HepG2 (cell line): ENCODE results near the gene NIN. TPM values are rescaled to one million over a fixed set of nuclear protein-coding genes. Genes with fewer than 3 reads are reported as not detected.

Experiments used
- BCL6 ChIP-seq: IDR thresholded peaks from 2 replicates; pipeline ENCODE4 v1.6.1; 2016; ENCODE audit warnings: missing genetic modification reagents, missing compliant biosample characterization
- CHD4 ChIP-seq: fragments of 200-600 bp; sonication (generic); IDR thresholded peaks from 2 replicates; pipeline ENCODE4 v1.7.0; 2017; ENCODE audit warnings: mild to moderate bottlenecking, low read length, borderline replicate concordance
- ETV5 ChIP-seq: IDR thresholded peaks from 2 replicates; pipeline ENCODE4 v1.6.1; 2018; ENCODE audit warnings: missing biosample characterization, missing genetic modification reagents, inconsistent platforms, borderline replicate concordance
- FOXP1 ChIP-seq, 2 experiments: fragments of 450-650 bp in 1 of 2; IDR thresholded peaks; 2 replicates each; pipeline ENCODE4 v1.6.1; 2017 to 2018; ENCODE audit warnings: antibody characterized with exemption in 1 of 2
- HIVEP1 ChIP-seq: sonication (generic); formaldehyde crosslinking; IDR thresholded peaks from 2 replicates; pipeline ENCODE4 v1.4.0; 2020; ENCODE audit warnings: mild to moderate bottlenecking, missing genetic modification reagents
- HNF4A ChIP-seq: sonication (generic); formaldehyde crosslinking; IDR thresholded peaks from 2 replicates; pipeline ENCODE4 v1.4.0; 2020; ENCODE audit warnings: missing genetic modification reagents
- IKZF1 ChIP-seq: fragments of 450-650 bp; IDR thresholded peaks from 2 replicates; pipeline ENCODE4 v1.7.1; 2016
- KLF13 ChIP-seq: sonication (generic); formaldehyde crosslinking; IDR thresholded peaks from 2 replicates; pipeline ENCODE4 v1.4.0; 2020; ENCODE audit warnings: mild to moderate bottlenecking, missing genetic modification reagents
- KMT2B ChIP-seq: IDR thresholded peaks from 2 replicates; pipeline ENCODE4 v1.6.1; 2016; ENCODE audit warnings: missing genetic modification reagents, missing compliant biosample characterization
- MEIS1 ChIP-seq: sonication (generic); formaldehyde crosslinking; IDR thresholded peaks from 2 replicates; pipeline ENCODE4 v1.9.0; 2021; ENCODE audit warnings: mild to moderate bottlenecking, missing genetic modification reagents, moderate library complexity, borderline replicate concordance
- NFKB2 ChIP-seq: sonication (generic); formaldehyde crosslinking; IDR thresholded peaks from 2 replicates; pipeline ENCODE4 v1.4.0; 2020; ENCODE audit warnings: missing genetic modification reagents, borderline replicate concordance
- NR3C1 ChIP-seq: sonication (generic); formaldehyde crosslinking; IDR thresholded peaks from 2 replicates; pipeline ENCODE4 v1.4.0; 2020; ENCODE audit warnings: missing genetic modification reagents
- SKI ChIP-seq: fragments of 450-650 bp; IDR thresholded peaks from one replicate; pipeline ENCODE4 v1.6.1; 2018; ENCODE audit warnings: mild to moderate bottlenecking; ENCODE audit not compliant: partially characterized antibody
- SOX6 ChIP-seq, 2 experiments: fragments of 450-650 bp in 1 of 2; sonication (generic) in 1 of 2; formaldehyde crosslinking in 1 of 2; IDR thresholded peaks; 2 replicates each; pipeline versions ENCODE4 v1.4.0 to v1.6.1; 2017 to 2020; ENCODE audit warnings: antibody characterized with exemption in 1 of 2, mild to moderate bottlenecking in 1 of 2, missing genetic modification reagents in 1 of 2
- TFDP2 ChIP-seq: sonication (generic); formaldehyde crosslinking; IDR thresholded peaks from 2 replicates; pipeline ENCODE4 v1.4.0; 2020; ENCODE audit warnings: missing genetic modification reagents
- ZNF160 ChIP-seq: sonication (generic); formaldehyde crosslinking; IDR thresholded peaks from 2 replicates; pipeline ENCODE4 v1.8.0; 2022; ENCODE audit warnings: mild to moderate bottlenecking, inconsistent platforms, missing genetic modification reagents
- ZNF205 ChIP-seq: IDR thresholded peaks from 2 replicates; pipeline ENCODE4 v1.6.1; 2018; ENCODE audit warnings: missing biosample characterization, missing genetic modification reagents
- ZNF232 ChIP-seq: sonication (generic); formaldehyde crosslinking; IDR thresholded peaks from 2 replicates; pipeline ENCODE4 v1.4.0; 2020; ENCODE audit warnings: missing genetic modification reagents, borderline replicate concordance
- ZNF337 ChIP-seq: sonication (generic); formaldehyde crosslinking; IDR thresholded peaks from 2 replicates; pipeline ENCODE4 v1.5.1; 2020; ENCODE audit warnings: missing genetic modification reagents, low read depth, mild to moderate bottlenecking, borderline replicate concordance
- ZNF446 ChIP-seq: sonication (generic); formaldehyde crosslinking; IDR thresholded peaks from 2 replicates; pipeline ENCODE4 v1.5.0; 2020; ENCODE audit warnings: mild to moderate bottlenecking, missing genetic modification reagents
- ZNF549 ChIP-seq: sonication (generic); formaldehyde crosslinking; IDR thresholded peaks from 2 replicates; pipeline ENCODE4 v1.5.0; 2020; ENCODE audit warnings: missing genetic modification reagents
- ZNF710 ChIP-seq: sonication (generic); formaldehyde crosslinking; IDR thresholded peaks from 2 replicates; pipeline ENCODE4 v1.5.0; 2020; ENCODE audit warnings: mild to moderate bottlenecking, missing genetic modification reagents, borderline replicate concordance
- ZNF75D ChIP-seq: sonication (generic); formaldehyde crosslinking; IDR thresholded peaks from 2 replicates; pipeline ENCODE4 v1.8.1; 2023; ENCODE audit warnings: missing genetic modification reagents, mild to moderate bottlenecking, borderline replicate concordance
- polyA plus RNA-seq, 8 experiments: library from polyadenylated mRNA; depleted of rRNA in 3 of 8; stranded (reverse) in 7 of 8; unstranded in 1 of 8; fragments of >200 nt; fragmentation: Illumina TruSeq in 4 of 8; extraction: Trizol in 4 of 8; gene quantifications; 2 replicates each; pipeline versions ENCODE4 v1.2.1 to v1.2.3, GENCODE V29; 2011 to 2016; ENCODE audit warnings: low read depth in 4 of 8, missing spikeins in 1 of 8, mixed read lengths in 1 of 8; ENCODE audit not compliant: insufficient read depth in 1 of 8
- total RNA-seq, 5 experiments: library from RNA; depleted of rRNA; stranded (reverse); fragments of >200 nt; fragmentation: Illumina TruSeq; extraction: Trizol; gene quantifications; 2 replicates each; pipeline ENCODE4 v1.2.3, GENCODE V29; 2016; ENCODE audit warnings: low read depth in 1 of 5
- TF ChIP-seq, protein P1 (sequence below): sonication (generic); formaldehyde crosslinking; IDR thresholded peaks from 2 replicates; pipeline ENCODE4 v1.8.1; 2023; ENCODE audit warnings: mild to moderate bottlenecking, missing genetic modification reagents
- TF ChIP-seq, protein P2 (sequence below): IDR thresholded peaks from 2 replicates; pipeline ENCODE4 v1.6.1; 2016; ENCODE audit warnings: control low read depth

The NIN gene
- total and polyA plus RNA-seq, 2 of the 13 experiments (the other 11 are each of a cell fraction or from before 2014, with no cell fraction given), result 2.8 to 9.7 TPM

GRCh38 chr14:50875359-50876070, 44.6 kb upstream of the NIN start (continued):
- no peak for TF ChIP-seq ZNF446 (CRISPR knock-in tag)
- no peak for TF ChIP-seq TFDP2 (CRISPR knock-in tag)
- TF ChIP-seq HNF4A (CRISPR knock-in tag), result peak; percentile 93
- TF ChIP-seq ZNF337 (CRISPR knock-in tag), result 0 out of 2 replicates have a peak, but pooled peaks have one; percentile 26
- TF ChIP-seq ETV5 (CRISPR knock-in tag), result peak; percentile 64; the same call in 1 of the 2 replicates
- TF ChIP-seq ZNF232 (CRISPR knock-in tag), result no peak
- TF ChIP-seq SKI, result peak; percentile 18
- no peak for TF ChIP-seq KLF13 (CRISPR knock-in tag)
- no peak for TF ChIP-seq NR3C1 (CRISPR knock-in tag)
- TF ChIP-seq FOXP1 (IDR thresholded peaks at IDR 0.05), result no peak
- TF ChIP-seq FOXP1 (CRISPR knock-in tag; IDR thresholded peaks at IDR 0.05), result peak; percentile 65
- no peak for TF ChIP-seq ZNF710 (CRISPR knock-in tag)
- no peak for TF ChIP-seq HIVEP1
- TF ChIP-seq IKZF1, result no peak
- TF ChIP-seq, protein P1, sequence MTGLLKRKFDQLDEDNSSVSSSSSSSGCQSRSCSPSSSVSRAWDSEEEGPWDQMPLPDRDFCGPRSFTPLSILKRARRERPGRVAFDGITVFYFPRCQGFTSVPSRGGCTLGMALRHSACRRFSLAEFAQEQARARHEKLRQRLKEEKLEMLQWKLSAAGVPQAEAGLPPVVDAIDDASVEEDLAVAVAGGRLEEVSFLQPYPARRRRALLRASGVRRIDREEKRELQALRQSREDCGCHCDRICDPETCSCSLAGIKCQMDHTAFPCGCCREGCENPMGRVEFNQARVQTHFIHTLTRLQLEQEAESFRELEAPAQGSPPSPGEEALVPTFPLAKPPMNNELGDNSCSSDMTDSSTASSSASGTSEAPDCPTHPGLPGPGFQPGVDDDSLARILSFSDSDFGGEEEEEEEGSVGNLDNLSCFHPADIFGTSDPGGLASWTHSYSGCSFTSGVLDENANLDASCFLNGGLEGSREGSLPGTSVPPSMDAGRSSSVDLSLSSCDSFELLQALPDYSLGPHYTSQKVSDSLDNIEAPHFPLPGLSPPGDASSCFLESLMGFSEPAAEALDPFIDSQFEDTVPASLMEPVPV (CRISPR knock-in tag), result 0 out of 2 replicates have a peak, but pooled peaks have one; percentile 29
- TF ChIP-seq CHD4, result no peak
- no peak for TF ChIP-seq ZNF205 (CRISPR knock-in tag)
- TF ChIP-seq BCL6 (CRISPR knock-in tag), result peak; percentile 57
- 0 out of 2 replicates have a peak, but pooled peaks have one; percentile 31 for TF ChIP-seq ZNF160
- no peak for TF ChIP-seq NFKB2 (CRISPR knock-in tag)
- no peak for TF ChIP-seq KMT2B
- no peak for TF ChIP-seq MEIS1 (CRISPR knock-in tag)
- TF ChIP-seq ZNF549, result no peak
- no peak for TF ChIP-seq SOX6 (IDR thresholded peaks at IDR 0.05)
- no peak; the same call in 1 of the 2 replicates for TF ChIP-seq SOX6 (CRISPR knock-in tag; IDR thresholded peaks at IDR 0.05)
- TF ChIP-seq ZNF75D, result no peak
- TF ChIP-seq, protein P2, sequence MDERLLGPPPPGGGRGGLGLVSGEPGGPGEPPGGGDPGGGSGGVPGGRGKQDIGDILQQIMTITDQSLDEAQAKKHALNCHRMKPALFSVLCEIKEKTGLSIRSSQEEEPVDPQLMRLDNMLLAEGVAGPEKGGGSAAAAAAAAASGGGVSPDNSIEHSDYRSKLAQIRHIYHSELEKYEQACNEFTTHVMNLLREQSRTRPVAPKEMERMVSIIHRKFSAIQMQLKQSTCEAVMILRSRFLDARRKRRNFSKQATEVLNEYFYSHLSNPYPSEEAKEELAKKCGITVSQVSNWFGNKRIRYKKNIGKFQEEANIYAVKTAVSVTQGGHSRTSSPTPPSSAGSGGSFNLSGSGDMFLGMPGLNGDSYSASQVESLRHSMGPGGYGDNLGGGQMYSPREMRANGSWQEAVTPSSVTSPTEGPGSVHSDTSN, result no peak
